Activated CD8-positive, alpha-beta T cell treated with anti-CD3 and anti-CD28 coated beads, Interleukin-2, amount 10 ng/mL, durations not matched to agents 7 days and 5 days (primary cell): ENCODE measurements around the gene FAM193A. TPM values are rescaled to one million over a fixed set of nuclear protein-coding genes. Genes with fewer than 3 reads are reported as not detected.
"Not testable (repeated sequence)": the region's sequence is repeated elsewhere in the genome, so short reads cannot be mapped to it uniquely, and the experiment has no call there.

Experiments
- ATAC-seq: fragments of 150-1000 bp; cut with Tn5 transposase; one replicate; pipeline ENCODE4 v1.10.0; 2021; ENCODE audit warnings: moderate library complexity
- CTCF ChIA-PET: fragments of 350-600 bp; sonication (Branson Sonifier 250); formaldehyde crosslinking; loops from one replicate; lab custom pipeline; 2021; ENCODE audit warnings: antibody characterized with exemption; lab: Charles Lee
- POLR2A ChIA-PET: fragments of 350-600 bp; sonication (Branson Sonifier 250); formaldehyde crosslinking; loops from one replicate; lab custom pipeline; 2021; ENCODE audit warnings: antibody characterized with exemption; lab: Charles Lee
- DNase-seq: peaks from one replicate; pipeline ENCODE4 v3.0.0-alpha.2; 2020
- H3K27ac Mint-ChIP-seq: one replicate; pipeline ENCODE4 v1.8.0; 2021; ENCODE audit warnings: mild to moderate bottlenecking, mixed read lengths
- H3K27me3 Mint-ChIP-seq: one replicate; pipeline ENCODE4 v1.8.0; 2021; ENCODE audit warnings: low read depth, mixed read lengths
- H3K36me3 Mint-ChIP-seq: one replicate; pipeline ENCODE4 v1.8.0; 2021; ENCODE audit warnings: low read depth, mixed read lengths
- H3K4me1 Mint-ChIP-seq: one replicate; pipeline ENCODE4 v1.8.0; 2021; ENCODE audit warnings: low read depth, mixed read lengths
- H3K4me3 Mint-ChIP-seq: one replicate; pipeline ENCODE4 v1.8.0; 2021; ENCODE audit warnings: mild to moderate bottlenecking, mixed read lengths
- H3K9me3 Mint-ChIP-seq: one replicate; pipeline ENCODE4 v1.8.0; 2022; ENCODE audit warnings: mixed read lengths; ENCODE audit not compliant: insufficient read depth
- total RNA-seq, 2 experiments: library from RNA; stranded (reverse); gene quantifications; one replicate each; pipeline ENCODE4 v1.2.3, GENCODE V29; 2021

Gene FAM193A
- total RNA-seq, 2 experiments from 2014 or later: 31.9 to 33.0 TPM

GRCh38 chr4:2579910-2580309 lies 43.5 kb downstream of the FAM193A start:
- ChIA-PET CTCF (no interaction called here), POLR2A (no interaction called here)
- Mint-ChIP-seq H3K4me3 (no peak overlapping the region), H3K27me3 (no peaks in the 10 kb centered on the region), H3K9me3 (no peaks in the 10 kb centered on the region), H3K4me1 (peaks cover 10% of the 10 kb centered on the region), H3K36me3 (peaks cover 17% of the 10 kb centered on the region), H3K27ac (no peak overlapping the region)
- DNase-seq (no peak), ATAC-seq (no peak)

GRCh38 chr4:2583092-2583491 lies 46.6 kb downstream of the FAM193A start:
- H3K27me3 Mint-ChIP-seq: no peaks in the 10 kb centered on the region
- ChIA-PET CTCF (no interaction called here), POLR2A (no interaction called here)
- no peak for ATAC-seq
- H3K36me3 Mint-ChIP-seq: peaks cover 13% of the 10 kb centered on the region
- H3K4me3 Mint-ChIP-seq: no peak overlapping the region
- H3K4me1 Mint-ChIP-seq: peaks cover 12% of the 10 kb centered on the region
- H3K9me3 Mint-ChIP-seq: no peaks in the 10 kb centered on the region
- H3K27ac Mint-ChIP-seq: no peak overlapping the region
- no peak for DNase-seq

GRCh38 chr4:2583517-2583916 lies 47.1 kb downstream of the FAM193A start:
- Mint-ChIP-seq H3K9me3 (no peaks in the 10 kb centered on the region), H3K27ac (no peak overlapping the region), H3K27me3 (no peaks in the 10 kb centered on the region), H3K4me1 (peaks cover 12% of the 10 kb centered on the region), H3K36me3 (peaks cover 13% of the 10 kb centered on the region), H3K4me3 (no peak overlapping the region)
- POLR2A ChIA-PET: no interaction called here
- DNase-seq (no peak), ATAC-seq (no peak)
- CTCF ChIA-PET: interaction anchor here (0.9 kb wide), 1 partner anchor 9 kb away, joined by 3 read pairs; no protein-coding TSS in a partner anchor

GRCh38 chr4:2586502-2586901 lies 50.1 kb downstream of the FAM193A start:
- Mint-ChIP-seq H3K4me1 (peaks cover 23% of the 10 kb centered on the region), H3K4me3 (no peak overlapping the region), H3K27me3 (no peaks in the 10 kb centered on the region), H3K36me3 (peaks cover 3% of the 10 kb centered on the region), H3K9me3 (no peaks in the 10 kb centered on the region), H3K27ac (no peak overlapping the region)
- CTCF ChIA-PET: no interaction called here
- POLR2A ChIA-PET: no interaction called here
- no peak for ATAC-seq
- no peak for DNase-seq

- ATAC-seq (no peak), DNase-seq (no peak)
- Mint-ChIP-seq H3K4me1 (peaks cover 21% of the 10 kb centered on the region), H3K9me3 (no peaks in the 10 kb centered on the region), H3K27me3 (no peaks in the 10 kb centered on the region), H3K36me3 (no peaks in the 10 kb centered on the region), H3K4me3 (no peak overlapping the region), H3K27ac (no peak overlapping the region)
- POLR2A ChIA-PET: no interaction called here
- CTCF ChIA-PET: no interaction called here
Observed at GRCh38 chr4:2587213-2587823, 50.9 kb downstream of the FAM193A start.

GRCh38 chr4:2588259-2588658 lies 51.8 kb downstream of the FAM193A start:
- DNase-seq (no peak), ATAC-seq (no peak)
- ChIA-PET POLR2A (no interaction called here), CTCF (no interaction called here)
- H3K4me1 Mint-ChIP-seq: peaks cover 20% of the 10 kb centered on the region
- H3K27ac Mint-ChIP-seq: no peak overlapping the region
- no peaks in the 10 kb centered on the region for H3K36me3 Mint-ChIP-seq
- H3K9me3 Mint-ChIP-seq: no peaks in the 10 kb centered on the region
- no peaks in the 10 kb centered on the region for H3K27me3 Mint-ChIP-seq
- H3K4me3 Mint-ChIP-seq: no peak overlapping the region

- ATAC-seq (peak; percentile 60), DNase-seq (no peak)
- peak overlapping the region; percentile 4 for H3K27ac Mint-ChIP-seq
- no peaks in the 10 kb centered on the region for H3K36me3 Mint-ChIP-seq
- H3K4me3 Mint-ChIP-seq: no peak overlapping the region
- ChIA-PET CTCF (no interaction called here), POLR2A (no interaction called here)
- peaks cover 23% of the 10 kb centered on the region for H3K4me1 Mint-ChIP-seq
- H3K27me3 Mint-ChIP-seq: no peaks in the 10 kb centered on the region
- no peaks in the 10 kb centered on the region for H3K9me3 Mint-ChIP-seq
Observed at GRCh38 chr4:2591189-2591588, 54.7 kb downstream of the FAM193A start.

GRCh38 chr4:2592014-2592413 lies 55.6 kb downstream of the FAM193A start:
- ATAC-seq, POLR2A ChIA-PET, DNase-seq, H3K4me3 Mint-ChIP-seq, H3K36me3 Mint-ChIP-seq, H3K27me3 Mint-ChIP-seq, H3K27ac Mint-ChIP-seq, H3K9me3 Mint-ChIP-seq, CTCF ChIA-PET: not testable (repeated sequence)
- peaks cover 24% of the 10 kb centered on the region for H3K4me1 Mint-ChIP-seq

- DNase-seq (no peak), ATAC-seq (no peak)
- H3K4me1 Mint-ChIP-seq: peaks cover 28% of the 10 kb centered on the region
- no peak overlapping the region for H3K4me3 Mint-ChIP-seq
- peaks cover 3% of the 10 kb centered on the region for H3K36me3 Mint-ChIP-seq
- POLR2A ChIA-PET: no interaction called here
- H3K27ac Mint-ChIP-seq: peak overlapping the region; percentile 66
- no peaks in the 10 kb centered on the region for H3K27me3 Mint-ChIP-seq
- CTCF ChIA-PET: interaction anchor here (0.9 kb wide), 1 partner anchor 9 kb away, joined by 3 read pairs; no protein-coding TSS in a partner anchor
- no peaks in the 10 kb centered on the region for H3K9me3 Mint-ChIP-seq
Observed at GRCh38 chr4:2592572-2592971, 56.1 kb downstream of the FAM193A start.

GRCh38 chr4:2593003-2593402 lies 56.6 kb downstream of the FAM193A start:
- H3K27me3 Mint-ChIP-seq: no peaks in the 10 kb centered on the region
- H3K4me1 Mint-ChIP-seq: peaks cover 31% of the 10 kb centered on the region
- DNase-seq (no peak), ATAC-seq (no peak)
- no peaks in the 10 kb centered on the region for H3K9me3 Mint-ChIP-seq
- ChIA-PET CTCF (interaction anchor here (0.9 kb wide), 1 partner anchor 9 kb away, joined by 3 read pairs; no protein-coding TSS in a partner anchor), POLR2A (no interaction called here)
- no peak overlapping the region for H3K4me3 Mint-ChIP-seq
- H3K27ac Mint-ChIP-seq: no peak overlapping the region
- peaks cover 6% of the 10 kb centered on the region for H3K36me3 Mint-ChIP-seq

GRCh38 chr4:2595436-2595835 lies 59.0 kb downstream of the FAM193A start:
- Mint-ChIP-seq H3K27ac (no peak overlapping the region), H3K36me3 (peaks cover 15% of the 10 kb centered on the region), H3K4me3 (no peak overlapping the region), H3K27me3 (no peaks in the 10 kb centered on the region), H3K4me1 (peaks cover 48% of the 10 kb centered on the region), H3K9me3 (no peaks in the 10 kb centered on the region)
- ChIA-PET POLR2A (no interaction called here), CTCF (interaction anchor here (1.0 kb wide), 1 partner anchor 18 kb away, joined by 3 read pairs; no protein-coding TSS in a partner anchor)
- no peak for ATAC-seq
- no peak for DNase-seq

GRCh38 chr4:2595952-2596552 lies 59.6 kb downstream of the FAM193A start:
- no peaks in the 10 kb centered on the region for H3K27me3 Mint-ChIP-seq
- CTCF ChIA-PET: no interaction called here
- POLR2A ChIA-PET: no interaction called here
- H3K36me3 Mint-ChIP-seq: peaks cover 17% of the 10 kb centered on the region
- no peak for ATAC-seq
- no peak overlapping the region for H3K27ac Mint-ChIP-seq
- no peaks in the 10 kb centered on the region for H3K9me3 Mint-ChIP-seq
- no peak overlapping the region for H3K4me3 Mint-ChIP-seq
- H3K4me1 Mint-ChIP-seq: peaks cover 45% of the 10 kb centered on the region
- no peak for DNase-seq
